NB4 (cell line): ENCODE measurements around the gene CCDC110.

Source experiments
- CTCF ChIP-seq: IDR thresholded peaks from one replicate; pipeline ENCODE4 v1.5.1; 2012; ENCODE audit warnings: low read depth, low read length
- MYC ChIP-seq: IDR thresholded peaks from 2 replicates; pipeline ENCODE4 v1.6.1; 2011; ENCODE audit warnings: low read depth, low read length
- POLR2A ChIP-seq: IDR thresholded peaks from 2 replicates; pipeline ENCODE4 v1.6.1; 2011; ENCODE audit warnings: mild to moderate bottlenecking; ENCODE audit not compliant: insufficient read length; ENCODE audit errors: extremely low read depth

GRCh38 chr4:185398618-185399017 is 72.9 kb downstream of the CCDC110 start:
- TF ChIP-seq CTCF (no peak), POLR2A (no peak), MYC (no peak)
